HG03103 (cell line): ENCODE results near the gene TPBGL.

ENCODE experiments used
- ATAC-seq: cut with Tn5 transposase; IDR thresholded peaks from one replicate; pipeline ENCODE4 v1.9.1; 2021; ENCODE audit warnings: low read depth; ENCODE audit not compliant: unreplicated experiment

Gene TPBGL

DNA sequence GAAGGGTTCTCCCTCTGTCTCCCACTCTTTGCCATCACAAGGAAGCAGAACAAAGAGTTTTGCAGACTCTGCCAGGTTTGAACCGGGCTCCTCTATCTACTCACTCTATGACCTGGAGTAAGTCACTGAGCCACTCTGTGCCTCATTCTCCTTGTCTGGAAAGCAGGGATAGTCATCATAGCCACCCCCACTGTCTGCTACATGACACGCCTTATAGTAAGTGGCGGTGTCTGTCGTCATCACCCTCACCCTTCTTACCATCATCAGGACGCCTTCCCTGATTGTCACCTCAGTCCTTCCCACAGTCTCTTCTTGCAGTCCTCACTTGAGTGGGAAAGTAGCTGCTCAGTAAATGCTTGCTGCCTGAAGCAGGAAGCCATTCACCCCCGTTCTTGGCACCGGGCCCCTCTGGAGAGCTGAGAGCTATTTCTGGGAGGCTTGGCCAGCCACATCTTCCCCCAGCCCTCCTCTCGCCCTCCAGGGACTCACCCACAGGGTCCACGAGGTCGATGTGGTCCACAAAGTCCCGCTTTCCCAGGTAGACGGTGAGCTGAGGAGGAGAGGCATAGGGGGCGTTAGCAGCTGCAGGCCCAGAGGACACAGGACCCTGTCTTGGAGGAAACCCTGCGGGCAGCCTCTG, 46.4 kb downstream of the TPBGL start:
- ATAC-seq, result no peak

DNA sequence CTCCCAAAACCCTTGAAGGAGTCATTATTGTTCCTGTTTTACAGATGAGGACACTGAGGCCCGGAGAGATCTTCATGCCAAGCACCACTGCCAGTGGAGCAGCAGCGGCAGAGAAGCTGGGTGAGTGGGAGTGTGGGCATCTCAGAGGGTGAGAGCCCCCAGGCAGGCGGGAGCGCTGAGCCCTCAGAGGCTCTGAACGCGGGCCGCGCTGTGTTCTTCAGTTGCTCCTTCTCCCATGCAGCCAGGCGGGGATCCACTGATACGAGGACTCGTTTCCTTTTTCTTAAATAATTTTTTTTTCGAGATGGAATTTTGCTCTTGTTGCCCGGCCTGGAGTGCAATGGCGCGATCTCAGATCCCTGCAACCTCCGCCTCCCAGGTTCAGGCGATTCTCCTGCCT, 47.0 kb downstream of the TPBGL start:
- ATAC-seq, result no peak

DNA sequence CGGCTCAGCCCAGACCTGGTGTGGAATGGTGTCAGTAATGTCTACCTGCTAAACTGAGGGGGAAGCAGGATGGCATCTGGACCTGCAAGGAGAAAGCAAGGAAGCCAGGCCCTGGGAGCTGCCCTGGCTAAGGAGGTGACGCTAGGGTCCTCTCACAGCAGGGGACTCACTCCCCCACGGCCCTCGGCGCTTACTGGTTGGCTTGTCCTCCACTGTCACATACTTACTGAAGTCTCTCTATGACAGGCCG, 48.9 kb downstream of the TPBGL start:
- no peak for ATAC-seq

DNA sequence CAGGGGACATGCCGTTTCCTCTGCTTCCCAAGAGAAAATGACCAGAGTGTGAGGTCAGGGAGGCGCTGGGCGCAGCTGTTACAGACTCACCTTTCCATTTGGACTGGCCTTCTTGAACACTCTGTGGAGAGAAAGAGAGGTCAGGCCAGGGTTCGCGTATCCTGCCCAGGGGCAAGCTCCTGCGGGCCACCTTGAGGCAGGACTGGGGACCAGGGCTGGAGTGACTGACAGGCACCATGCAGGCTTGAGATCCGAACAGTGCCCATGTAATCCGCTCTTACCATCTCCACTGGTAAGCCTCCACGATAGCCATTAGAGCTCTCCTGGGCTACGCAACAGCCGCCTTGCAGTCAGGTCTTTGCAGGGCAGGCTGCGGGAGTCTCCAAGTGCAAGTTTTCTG, 49.3 kb downstream of the TPBGL start:
- no peak for ATAC-seq

DNA sequence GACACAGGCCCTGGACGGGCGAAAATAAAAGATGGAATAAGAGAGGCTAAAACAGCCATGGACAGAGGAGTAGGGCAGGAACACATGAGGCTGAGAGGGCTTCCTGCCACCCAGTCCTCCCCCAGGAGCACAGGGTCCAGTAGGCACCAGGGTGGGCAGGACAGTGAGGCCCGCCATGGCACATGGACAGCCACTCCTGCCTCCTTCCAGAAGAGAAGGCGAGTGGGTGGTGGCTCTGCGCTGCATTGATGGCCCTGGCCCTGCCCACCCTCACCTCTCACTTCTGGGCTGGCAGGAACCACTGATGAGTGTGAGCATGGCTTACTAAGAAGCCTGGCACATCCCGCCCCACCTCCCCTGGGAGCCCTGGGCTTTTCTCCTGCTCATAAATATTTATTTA, 51.2 kb downstream of the TPBGL start:
- no peak for ATAC-seq

DNA sequence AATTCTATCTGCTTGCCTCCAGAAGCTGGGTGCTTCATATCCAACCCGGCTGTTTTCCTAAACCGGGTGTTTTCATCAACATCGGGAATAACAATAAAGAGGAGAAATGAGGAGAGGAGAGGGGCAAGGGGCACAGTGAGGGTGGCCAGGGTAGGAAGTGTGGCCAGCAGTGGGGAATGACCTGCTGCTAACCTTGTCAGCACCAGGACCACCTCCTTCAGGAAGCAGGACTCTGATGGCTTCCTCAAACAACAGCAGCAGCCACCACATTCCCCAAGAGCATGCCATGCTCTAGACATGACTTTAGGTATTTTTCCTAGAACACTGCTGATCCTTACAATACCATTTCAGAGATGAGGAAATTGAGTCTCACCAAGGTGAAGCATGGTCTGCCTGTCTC, 52.4 kb downstream of the TPBGL start:
- ATAC-seq, result no peak
